CMK (cell line): Measurements from ENCODE around the gene GADL1.

Experiments used
- DNase-seq: peaks from one replicate; pipeline ENCODE4 v3.0.0-alpha.2; 2010; ENCODE audit warnings: low read depth

Gene GADL1

GRCh38 chr3:30721314-30721634, 173.2 kb downstream of the GADL1 start:
- no peak for DNase-seq

- no peak for DNase-seq
These were observed 173.7 kb downstream of the GADL1 start for GRCh38 chr3:30720586-30721313.

DNA sequence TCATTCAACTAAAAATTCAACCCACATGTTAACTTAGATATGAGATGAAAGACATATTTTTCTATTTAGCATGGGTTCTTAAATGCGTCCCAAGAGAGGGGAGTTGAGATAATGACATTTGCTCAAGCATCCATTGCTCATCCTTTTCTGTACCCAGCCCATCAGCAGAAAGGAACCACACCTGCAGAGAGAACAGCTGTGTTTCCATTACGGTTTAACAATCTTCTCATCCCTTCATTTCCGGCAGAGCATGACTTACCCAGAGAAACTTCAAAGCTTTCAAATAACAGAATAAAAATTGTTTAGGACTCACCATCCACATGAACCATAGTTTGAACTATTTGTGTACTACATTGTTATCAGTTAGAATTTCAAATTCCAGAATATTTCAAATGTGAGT, 174.9 kb downstream of the GADL1 start:
- no peak for DNase-seq

DNA sequence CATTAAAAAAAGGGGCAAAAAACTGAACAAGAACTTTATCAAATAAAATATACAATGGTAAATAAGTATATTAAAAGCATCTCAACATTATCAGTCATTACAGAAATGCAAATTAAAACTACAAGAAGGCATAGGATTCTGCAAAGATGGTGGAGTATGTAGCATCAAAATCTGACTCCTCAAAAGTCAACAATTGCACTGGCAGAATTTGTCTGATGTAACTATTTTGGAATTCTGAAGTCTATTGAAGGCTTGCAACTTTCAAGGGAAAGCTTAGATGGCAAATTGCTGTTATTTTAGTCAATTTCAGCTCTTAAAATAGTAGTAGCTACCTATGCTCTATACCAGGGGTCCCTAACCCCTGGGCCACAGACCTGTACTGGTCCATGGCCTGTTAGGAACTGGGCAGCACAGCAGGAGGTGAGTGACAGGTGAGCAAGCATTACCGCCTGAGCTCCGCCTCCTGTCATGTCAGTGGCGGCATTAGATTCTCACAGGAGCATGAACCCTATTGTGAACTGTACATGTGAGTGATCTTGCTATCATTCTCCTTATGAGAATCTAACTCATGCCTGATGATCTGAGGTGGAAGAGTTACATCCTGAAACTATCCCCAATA, 180.5 kb downstream of the GADL1 start:
- no peak for DNase-seq

DNA sequence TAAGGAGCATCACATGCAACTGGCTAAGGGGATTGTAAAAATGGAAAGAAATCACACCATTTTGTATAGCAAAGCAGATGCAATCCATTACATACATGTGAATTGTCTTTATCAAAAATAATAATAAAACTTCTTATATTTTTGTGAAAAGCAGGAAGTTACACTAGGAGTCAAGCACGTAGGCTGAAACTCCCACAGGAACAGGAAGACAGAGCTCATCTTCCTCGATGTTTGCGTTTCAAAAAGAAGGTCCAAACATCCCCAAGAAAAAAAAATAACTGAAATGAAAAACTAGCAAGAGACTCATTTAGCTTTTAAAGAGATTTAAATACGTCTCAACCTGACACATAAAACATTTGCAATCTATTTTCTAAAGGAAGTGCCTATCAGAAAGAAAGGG, 181.5 kb downstream of the GADL1 start:
- DNase-seq: no peak

GRCh38 chr3:30711867-30712266, 182.6 kb downstream of the GADL1 start:
- no peak for DNase-seq

- no peak for DNase-seq
These were observed 183.3 kb downstream of the GADL1 start for GRCh38 chr3:30711151-30711550.

- no peak for DNase-seq
These were observed 184.4 kb downstream of the GADL1 start for GRCh38 chr3:30710017-30710416.

- no peak for DNase-seq
These were observed 186.0 kb downstream of the GADL1 start for GRCh38 chr3:30708472-30708871.

GRCh38 chr3:30707825-30708224, 186.6 kb downstream of the GADL1 start:
- DNase-seq: no peak

- no peak for DNase-seq
These were observed 189.2 kb downstream of the GADL1 start for GRCh38 chr3:30704931-30705890.

DNA sequence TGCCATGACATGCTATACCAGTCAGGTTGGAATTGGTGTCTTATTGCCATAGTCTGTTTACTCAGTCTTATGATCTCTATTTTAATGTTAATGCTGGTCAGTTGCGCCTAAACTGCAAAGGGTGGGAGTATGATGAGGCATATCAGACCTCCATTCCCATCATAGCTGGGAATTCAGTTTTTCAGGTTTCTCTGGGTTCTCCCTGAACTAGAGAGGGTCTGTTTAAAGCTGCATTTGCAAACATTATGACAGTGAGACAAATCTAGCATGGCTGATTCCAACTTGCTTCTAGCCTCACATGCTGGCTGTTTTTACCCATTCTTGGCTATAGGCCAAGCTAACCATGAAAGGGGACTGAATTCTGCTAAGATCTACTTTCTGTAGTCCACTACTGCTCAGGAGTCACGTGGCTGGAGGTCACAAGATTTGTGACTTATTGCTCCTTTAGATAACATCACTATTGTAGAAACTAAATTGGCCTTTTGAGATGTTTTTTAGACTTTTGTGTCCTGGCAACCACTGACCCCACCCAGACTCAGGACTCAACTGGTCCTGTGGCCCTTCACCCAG, 191.5 kb downstream of the GADL1 start:
- DNase-seq: no peak

- no peak for DNase-seq
These were observed 192.2 kb downstream of the GADL1 start for GRCh38 chr3:30702038-30702827.

GRCh38 chr3:30700702-30701321, 193.6 kb downstream of the GADL1 start:
- DNase-seq: no peak

DNA sequence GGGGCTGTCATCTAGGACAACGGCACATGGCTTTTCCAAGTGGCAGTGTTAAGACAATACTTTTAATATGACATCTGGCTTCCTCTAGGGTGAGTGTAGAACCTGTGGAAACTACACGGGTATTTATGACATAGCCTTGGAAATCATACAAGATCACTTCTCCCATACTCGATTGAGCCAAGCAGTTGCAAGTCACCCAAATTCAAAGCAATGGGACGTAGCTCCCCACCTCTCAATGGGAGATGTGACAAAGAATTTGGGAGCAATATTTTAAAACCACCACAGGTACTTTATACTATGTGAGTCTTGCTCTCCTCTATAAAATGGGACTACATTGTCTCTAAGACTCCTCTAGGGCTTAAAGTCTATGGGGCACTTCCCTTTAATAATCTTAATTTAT, 194.5 kb downstream of the GADL1 start:
- DNase-seq: no peak

- no peak for DNase-seq
These were observed 195.9 kb downstream of the GADL1 start for GRCh38 chr3:30698549-30698948.

DNA sequence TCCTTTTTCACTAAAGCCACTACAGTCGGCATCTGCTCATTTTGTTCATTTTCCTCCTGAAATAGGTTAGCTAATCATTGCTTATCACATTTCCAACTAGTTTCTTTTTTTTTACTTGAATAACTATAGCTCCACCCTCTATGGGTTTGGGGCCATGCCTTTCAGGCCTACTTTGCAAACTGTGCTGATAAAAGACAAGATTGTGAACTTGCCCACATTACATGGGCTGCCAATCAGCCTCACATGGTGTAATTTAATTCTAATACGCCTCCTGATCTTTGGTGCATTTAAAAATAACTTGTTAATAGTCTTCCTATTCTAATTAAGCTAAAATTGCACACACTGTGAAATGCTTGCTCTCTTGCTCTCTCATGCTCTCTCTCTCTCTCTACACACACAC, 197.6 kb downstream of the GADL1 start:
- no peak for DNase-seq

GRCh38 chr3:30696403-30696819, 198.1 kb downstream of the GADL1 start:
- DNase-seq: no peak

- no peak for DNase-seq
These were observed 199.0 kb downstream of the GADL1 start for GRCh38 chr3:30695302-30696061.

DNA sequence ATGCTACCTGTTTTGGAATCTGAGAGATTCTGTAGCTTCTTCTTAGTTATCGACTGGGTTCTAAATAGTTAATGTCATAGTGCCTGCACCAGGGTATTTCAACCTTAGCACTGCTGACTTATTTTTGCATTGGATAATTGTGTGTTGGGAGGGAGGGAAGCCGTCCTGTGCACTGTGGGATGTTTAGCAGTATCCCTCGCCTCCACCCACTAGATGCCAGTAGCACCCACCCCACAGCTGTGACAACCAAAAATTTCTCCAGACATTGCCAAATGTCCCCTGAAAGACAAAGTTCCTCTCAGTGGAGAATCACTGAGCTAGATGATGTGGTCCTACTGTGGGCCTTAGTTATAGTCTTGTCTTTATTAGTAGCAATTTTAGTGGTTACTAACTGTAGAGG, 199.8 kb downstream of the GADL1 start:
- DNase-seq: no peak

- no peak for DNase-seq
These were observed 200.3 kb downstream of the GADL1 start for GRCh38 chr3:30694148-30694547.
